Mucosa of descending colon (tissue), 3 donors: ENCODE results near the gene ELP4. TPM values are rescaled to one million over a fixed set of nuclear protein-coding genes. Genes with fewer than 3 reads are reported as not detected.

Experiments
- ATAC-seq: fragments of 200-7000 bp; cut with Tn5 transposase; one replicate; pipeline ENCODE4 v1.9.1; 2020; ENCODE audit warnings: mild to moderate bottlenecking, moderate library complexity
- DNase-seq, 3 donors: peaks; one replicate each; pipeline ENCODE4 v3.0.0-alpha.2; 2020
- H3K36me3 ChIP-seq: fragments of 200-600 bp; one replicate; pipeline ENCODE4 v1.8.0; 2021; ENCODE audit warnings: low read depth, mild to moderate bottlenecking
- H3K4me1 ChIP-seq: fragments of 200-600 bp; one replicate; pipeline ENCODE4 v1.8.0; 2021; ENCODE audit warnings: low read depth, mild to moderate bottlenecking
- H3K4me3 ChIP-seq: fragments of 200-600 bp; one replicate; pipeline ENCODE4 v1.8.0; 2021; ENCODE audit warnings: mild to moderate bottlenecking
- H3K9me3 ChIP-seq: fragments of 200-600 bp; one replicate; pipeline ENCODE4 v1.8.0; 2021; ENCODE audit warnings: mild to moderate bottlenecking
- intact Hi-C, 2 donors: fragments of 100-400 bp; cut with DNase I in 1 of 2; cut with micrococcal nuclease in 1 of 2; formaldehyde crosslinking; loops; one replicate each; pipeline versions ENCODE4 v1.11.0 to v1.11.1; 2022; cut with DNase I, micrococcal nuclease
- long read RNA-seq, 2 donors: library from polyadenylated mRNA; unstranded; transcript quantifications; one replicate each; pipeline ENCODE4 v2.0.0, GENCODE V29; 2019 to 2021
- total RNA-seq, 3 donors: library from RNA; stranded (reverse); fragmentation: NEBNext Ultra II Directional in 2 of 3; extraction: Animal tissue kit (Norgen Biotek cat#: 25700) in 2 of 3; gene quantifications; one replicate each; pipeline versions ENCODE4 v1.2.1 to v1.2.4, GENCODE V29; 2021 to 2023
- TF ChIP-seq, protein P1 (sequence below): fragments of 200-600 bp; IDR thresholded peaks from one replicate; pipeline ENCODE4 v1.8.0; 2022; ENCODE audit warnings: antibody characterized with exemption, mild to moderate bottlenecking
- donor health status: DM: no; HTN: no; CAD: no; lungs with moderate emphysema.
- donor health status: DM: no; HTN: no; CAD: no.
- donor health status: DM: no; HTN: yes; CAD: no.

ELP4 gene, protein sequence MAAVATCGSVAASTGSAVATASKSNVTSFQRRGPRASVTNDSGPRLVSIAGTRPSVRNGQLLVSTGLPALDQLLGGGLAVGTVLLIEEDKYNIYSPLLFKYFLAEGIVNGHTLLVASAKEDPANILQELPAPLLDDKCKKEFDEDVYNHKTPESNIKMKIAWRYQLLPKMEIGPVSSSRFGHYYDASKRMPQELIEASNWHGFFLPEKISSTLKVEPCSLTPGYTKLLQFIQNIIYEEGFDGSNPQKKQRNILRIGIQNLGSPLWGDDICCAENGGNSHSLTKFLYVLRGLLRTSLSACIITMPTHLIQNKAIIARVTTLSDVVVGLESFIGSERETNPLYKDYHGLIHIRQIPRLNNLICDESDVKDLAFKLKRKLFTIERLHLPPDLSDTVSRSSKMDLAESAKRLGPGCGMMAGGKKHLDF
- total RNA-seq: 10 to 100 TPM; 13.2 to 21.4 (median 18.7) TPM
- long read RNA-seq, donor 1, full-length matches to known transcripts: 3 of 3 reads
- long read RNA-seq, donor 1, partial matches to known transcripts: 0 of 3 reads
- long read RNA-seq, donor 1, other reads (novel, unspliced or antisense): 0 of 3 reads
- long read RNA-seq, donor 2, full-length matches to known transcripts: 7 of 9 reads
- long read RNA-seq, donor 2, partial matches to known transcripts: 1 of 9 reads
- long read RNA-seq, donor 2, other reads (novel, unspliced or antisense): 1 of 9 reads

- no peaks in the 10 kb centered on the region for H3K36me3 ChIP-seq
- ATAC-seq: peak; percentile 100
- intact Hi-C loops: no loop called here
- H3K4me3 ChIP-seq: peak within 1 kb of the TSS; percentile 51
- TF ChIP-seq, protein P1, sequence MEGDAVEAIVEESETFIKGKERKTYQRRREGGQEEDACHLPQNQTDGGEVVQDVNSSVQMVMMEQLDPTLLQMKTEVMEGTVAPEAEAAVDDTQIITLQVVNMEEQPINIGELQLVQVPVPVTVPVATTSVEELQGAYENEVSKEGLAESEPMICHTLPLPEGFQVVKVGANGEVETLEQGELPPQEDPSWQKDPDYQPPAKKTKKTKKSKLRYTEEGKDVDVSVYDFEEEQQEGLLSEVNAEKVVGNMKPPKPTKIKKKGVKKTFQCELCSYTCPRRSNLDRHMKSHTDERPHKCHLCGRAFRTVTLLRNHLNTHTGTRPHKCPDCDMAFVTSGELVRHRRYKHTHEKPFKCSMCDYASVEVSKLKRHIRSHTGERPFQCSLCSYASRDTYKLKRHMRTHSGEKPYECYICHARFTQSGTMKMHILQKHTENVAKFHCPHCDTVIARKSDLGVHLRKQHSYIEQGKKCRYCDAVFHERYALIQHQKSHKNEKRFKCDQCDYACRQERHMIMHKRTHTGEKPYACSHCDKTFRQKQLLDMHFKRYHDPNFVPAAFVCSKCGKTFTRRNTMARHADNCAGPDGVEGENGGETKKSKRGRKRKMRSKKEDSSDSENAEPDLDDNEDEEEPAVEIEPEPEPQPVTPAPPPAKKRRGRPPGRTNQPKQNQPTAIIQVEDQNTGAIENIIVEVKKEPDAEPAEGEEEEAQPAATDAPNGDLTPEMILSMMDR: no peak
- peaks cover 15% of the 10 kb centered on the region for H3K4me1 ChIP-seq
- H3K9me3 ChIP-seq: no peaks in the 10 kb centered on the region
- DNase-seq: peak; percentile 95 to 98 (median 96)
Measured at GRCh38 chr11:31509429-31510345, at the start of gene ELP4, which contains the start of gene IMMP1L. Gene ELP4 (plus strand): TSS chr11:31509767. CDS start chr11:31509785, 18 bp downstream. Gene IMMP1L (minus strand): TSS chr11:31509622. CDS start chr11:31463276, 46,346 bp downstream.

DNA sequence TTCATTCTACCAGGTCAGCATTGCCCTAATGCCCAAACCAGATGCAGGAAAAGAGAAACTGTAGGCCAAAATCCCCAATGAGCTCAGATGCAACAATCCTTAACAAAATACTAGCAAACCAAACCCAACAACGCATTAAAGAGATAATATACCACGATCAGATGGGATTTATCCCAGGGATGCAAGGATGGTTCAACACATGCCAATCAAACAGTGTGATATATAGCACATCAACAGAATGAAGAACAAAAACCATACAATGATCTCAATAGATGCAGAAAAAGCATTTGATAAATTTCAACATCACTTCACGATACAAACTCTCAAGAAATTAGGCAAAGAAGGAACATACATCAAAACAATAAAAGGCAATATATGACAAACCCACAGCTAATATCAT lies 45.1 kb upstream of the ELP4 start:
- Histone ChIP-seq H3K4me3 (no peak overlapping the region), H3K4me1 (no peaks in the 10 kb centered on the region), H3K36me3 (no peaks in the 10 kb centered on the region), H3K9me3 (peaks cover 17% of the 10 kb centered on the region)
- TF ChIP-seq, protein P1: no peak
- no peak for DNase-seq
- ATAC-seq: no peak
- intact Hi-C loops: no loop called here

- Histone ChIP-seq H3K9me3 (no peaks in the 10 kb centered on the region), H3K36me3 (no peaks in the 10 kb centered on the region), H3K4me1 (no peaks in the 10 kb centered on the region), H3K4me3 (no peak overlapping the region)
- TF ChIP-seq, protein P1: no peak
- intact Hi-C loops: no loop called here
- no peak for ATAC-seq
- DNase-seq: no peak
Measured at GRCh38 chr11:31474083-31474482, 35.5 kb upstream of the ELP4 start.

- Histone ChIP-seq H3K4me3 (no peak overlapping the region), H3K4me1 (no peaks in the 10 kb centered on the region), H3K36me3 (no peaks in the 10 kb centered on the region), H3K9me3 (no peaks in the 10 kb centered on the region)
- intact Hi-C loops: no loop called here
- ATAC-seq (no peak), DNase-seq (no peak)
- TF ChIP-seq, protein P1: no peak
Measured at GRCh38 chr11:31477528-31478222, 31.9 kb upstream of the ELP4 start.

DNA sequence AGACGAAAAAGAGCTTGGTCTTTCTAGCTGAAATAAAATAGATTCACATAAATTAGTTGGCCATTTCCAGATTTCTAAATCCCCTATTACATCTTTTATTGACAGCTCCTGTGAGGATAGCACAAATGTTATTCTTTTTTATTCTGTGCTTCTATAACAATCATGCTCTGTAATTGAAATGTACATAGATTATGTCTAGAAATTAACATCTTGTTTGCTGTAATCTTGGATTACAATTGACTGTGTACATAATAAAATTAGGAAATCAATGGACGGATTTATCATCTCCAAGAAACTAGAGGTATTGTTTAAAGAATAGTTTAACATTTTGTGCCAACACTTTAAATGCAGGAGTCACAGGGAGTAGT lies 31.4 kb upstream of the ELP4 start:
- DNase-seq (no peak), ATAC-seq (no peak)
- Histone ChIP-seq H3K4me1 (no peaks in the 10 kb centered on the region), H3K4me3 (no peak overlapping the region), H3K9me3 (no peaks in the 10 kb centered on the region), H3K36me3 (no peaks in the 10 kb centered on the region)
- intact Hi-C loops: no loop called here
- TF ChIP-seq, protein P1: no peak
